ENCODE measurements around the gene REEP1.
"Not testable (repeated sequence)": the region's sequence is repeated elsewhere in the genome, so short reads cannot be mapped to it uniquely, and the experiment has no call there.

REEP1 gene

DNA sequence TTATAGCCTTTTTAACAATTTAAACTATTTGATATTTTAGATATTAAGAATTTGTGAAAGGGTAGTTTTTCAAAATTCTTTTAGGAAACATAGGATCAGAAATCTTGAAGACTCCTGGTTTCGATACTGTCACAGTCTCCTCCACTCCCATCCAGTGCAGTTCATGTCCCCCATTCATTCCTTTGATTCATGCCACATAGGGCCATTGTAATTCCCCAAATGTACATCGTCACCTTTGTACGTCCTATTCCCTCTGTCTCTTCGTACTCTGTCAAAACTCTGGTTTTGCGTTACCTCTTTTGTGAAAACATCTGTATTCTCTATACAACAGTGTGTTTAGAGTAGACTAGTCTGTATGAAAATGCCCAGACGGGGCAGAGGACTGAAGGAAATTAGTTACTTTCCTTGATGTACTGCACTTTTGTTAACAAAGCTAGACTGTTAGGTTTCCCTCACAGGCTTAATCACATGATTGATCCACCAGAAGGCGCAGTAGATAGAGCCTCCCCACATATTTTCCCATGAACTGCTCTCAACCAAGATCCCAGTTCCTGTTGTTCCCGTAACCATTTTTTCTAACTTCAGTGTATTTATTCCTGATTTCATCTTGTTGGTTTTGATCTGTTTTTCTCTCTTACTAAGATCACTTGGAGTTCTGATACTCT is 135.6 kb downstream of the REEP1 start:
- Histone ChIP-seq H3K36me3 (ENCODE audit: control insufficient read depth in 2 of 2, insufficient read depth in 1 of 2, low read length in 2 of 2) (peaks cover 4 to 19% of the 10 kb centered on the region in 2 experiments), H3K27ac (ENCODE audit: extremely low read depth, low read depth, low read length) (no peak overlapping the region), H3K9me3 (ENCODE audit: control insufficient read depth, insufficient read depth, low read depth, low read length) (no peaks in the 10 kb centered on the region), H3K4me3 (ENCODE audit: low read depth, low read length) (no peak overlapping the region), H3K4me1 (ENCODE audit: control insufficient read depth, insufficient read depth, low read length) (no peaks in the 10 kb centered on the region)
- TF ChIP-seq ZNF549 (tag by site-specific recombination; IDR thresholded peaks at IDR 0.05) = no peak
- TF ChIP-seq WT1 (tag by site-specific recombination; IDR thresholded peaks at IDR 0.05) = no peak
- TF ChIP-seq ZNF37A (tag by site-specific recombination; IDR thresholded peaks at IDR 0.05) = no peak
- TF ChIP-seq ZNF677 (tag by site-specific recombination; IDR thresholded peaks at IDR 0.05) = peak; percentile 76
- no peak for TF ChIP-seq ZNF354C (tag by site-specific recombination; IDR thresholded peaks at IDR 0.05; ENCODE audit: borderline replicate concordance, low read depth)
- CTCF ChIA-PET = interaction anchor here (1.0 to 2.6 kb wide), 3 partner anchors 19 to 166 kb away, joined by 3 to 15 read pairs (median 8); no protein-coding TSS in a partner anchor
- POLR2A ChIA-PET = no interaction called here

DNA sequence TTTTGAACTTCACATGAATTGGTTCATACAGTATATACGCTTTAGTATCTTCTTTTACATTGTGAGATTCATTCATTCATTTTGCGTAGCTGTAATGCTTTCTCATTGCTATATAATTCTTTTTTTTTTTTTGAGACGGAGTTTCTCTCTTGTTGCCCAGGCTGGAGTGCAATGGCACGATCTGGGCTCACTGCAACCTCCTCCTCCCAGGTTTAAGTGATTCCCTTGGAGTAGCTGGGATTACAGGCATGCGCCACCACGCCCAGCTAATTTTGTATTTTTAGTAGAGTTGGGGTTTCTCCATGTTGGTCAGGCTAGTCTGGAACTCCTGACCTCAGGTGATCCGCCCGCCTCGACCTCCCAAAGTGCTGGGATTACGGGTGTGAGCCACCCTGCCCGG is 136.9 kb downstream of the REEP1 start:
- peak overlapping the region; percentile 81; the same call in 1 of the 2 replicates for H3K4me3 ChIP-seq (ENCODE audit: low read depth, low read length)
- not testable (repeated sequence) for H3K36me3 ChIP-seq (ENCODE audit: control insufficient read depth in 2 of 2, insufficient read depth in 1 of 2, low read length in 2 of 2); H3K27ac ChIP-seq (ENCODE audit: extremely low read depth, low read depth, low read length); H3K9me3 ChIP-seq (ENCODE audit: control insufficient read depth, insufficient read depth, low read depth, low read length); H3K4me1 ChIP-seq (ENCODE audit: control insufficient read depth, insufficient read depth, low read length)
- peak; percentile 46; the same call in 1 of the 2 replicates for TF ChIP-seq ZBTB17 (tag by site-specific recombination; IDR thresholded peaks at IDR 0.05)
- TF ChIP-seq ZNF394 (tag by site-specific recombination; IDR thresholded peaks at IDR 0.05; ENCODE audit: borderline replicate concordance) = peak; percentile 66
- CTCF ChIA-PET = interaction anchor here (0.6 to 1.4 kb wide), 2 partner anchors 20 to 347 kb away, joined by 5 to 8 read pairs; no protein-coding TSS in a partner anchor
- POLR2A ChIA-PET = interaction anchor here (0.6 to 1.7 kb wide), 2 partner anchors 31 to 242 kb away, joined by 3 to 4 read pairs; no protein-coding TSS in a partner anchor

DNA sequence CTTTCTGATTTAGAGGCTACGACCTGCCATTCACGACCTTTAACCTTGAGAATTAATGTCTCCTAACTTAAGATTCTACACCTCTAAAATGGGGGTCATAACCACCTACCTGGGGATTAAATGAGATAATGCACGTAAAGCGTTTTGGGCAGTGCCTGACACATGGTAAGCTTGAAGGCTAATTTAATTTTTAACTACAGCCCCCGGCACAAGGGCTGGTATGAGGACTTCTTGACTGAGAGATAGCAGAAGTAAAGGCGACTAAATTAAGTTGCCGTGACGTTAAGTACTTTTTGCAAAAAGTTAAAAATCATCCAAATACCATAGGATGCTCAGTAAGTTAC is 137.6 kb downstream of the REEP1 start:
- ChIA-PET POLR2A (interaction anchor here (1.0 to 1.7 kb wide), 3 partner anchors 8 to 243 kb away, joined by 3 to 4 read pairs (median 4); partner anchors contain the start of gene KDM3A), CTCF (interaction anchor here (0.6 kb wide), 1 partner anchor 147 kb away, joined by 3 read pairs; no protein-coding TSS in a partner anchor)
- Histone ChIP-seq H3K36me3 (ENCODE audit: control insufficient read depth in 2 of 2, insufficient read depth in 1 of 2, low read length in 2 of 2) (peaks cover 0 to 3% of the 10 kb centered on the region in 2 experiments; a peak in 2 of 3 replicates), H3K4me1 (ENCODE audit: control insufficient read depth, insufficient read depth, low read length) (no peaks in the 10 kb centered on the region), H3K9me3 (ENCODE audit: control insufficient read depth, insufficient read depth, low read depth, low read length) (no peaks in the 10 kb centered on the region), H3K4me3 (ENCODE audit: low read depth, low read length) (peak overlapping the region; percentile 81), H3K27ac (ENCODE audit: extremely low read depth, low read depth, low read length) (peak overlapping the region; percentile 57)
- TF ChIP-seq ZNF777 (tag by site-specific recombination; IDR thresholded peaks at IDR 0.05; ENCODE audit: borderline replicate concordance) = no peak
- no peak for TF ChIP-seq ZNF621 (tag by site-specific recombination; IDR thresholded peaks at IDR 0.05)
- TF ChIP-seq, protein P1, sequence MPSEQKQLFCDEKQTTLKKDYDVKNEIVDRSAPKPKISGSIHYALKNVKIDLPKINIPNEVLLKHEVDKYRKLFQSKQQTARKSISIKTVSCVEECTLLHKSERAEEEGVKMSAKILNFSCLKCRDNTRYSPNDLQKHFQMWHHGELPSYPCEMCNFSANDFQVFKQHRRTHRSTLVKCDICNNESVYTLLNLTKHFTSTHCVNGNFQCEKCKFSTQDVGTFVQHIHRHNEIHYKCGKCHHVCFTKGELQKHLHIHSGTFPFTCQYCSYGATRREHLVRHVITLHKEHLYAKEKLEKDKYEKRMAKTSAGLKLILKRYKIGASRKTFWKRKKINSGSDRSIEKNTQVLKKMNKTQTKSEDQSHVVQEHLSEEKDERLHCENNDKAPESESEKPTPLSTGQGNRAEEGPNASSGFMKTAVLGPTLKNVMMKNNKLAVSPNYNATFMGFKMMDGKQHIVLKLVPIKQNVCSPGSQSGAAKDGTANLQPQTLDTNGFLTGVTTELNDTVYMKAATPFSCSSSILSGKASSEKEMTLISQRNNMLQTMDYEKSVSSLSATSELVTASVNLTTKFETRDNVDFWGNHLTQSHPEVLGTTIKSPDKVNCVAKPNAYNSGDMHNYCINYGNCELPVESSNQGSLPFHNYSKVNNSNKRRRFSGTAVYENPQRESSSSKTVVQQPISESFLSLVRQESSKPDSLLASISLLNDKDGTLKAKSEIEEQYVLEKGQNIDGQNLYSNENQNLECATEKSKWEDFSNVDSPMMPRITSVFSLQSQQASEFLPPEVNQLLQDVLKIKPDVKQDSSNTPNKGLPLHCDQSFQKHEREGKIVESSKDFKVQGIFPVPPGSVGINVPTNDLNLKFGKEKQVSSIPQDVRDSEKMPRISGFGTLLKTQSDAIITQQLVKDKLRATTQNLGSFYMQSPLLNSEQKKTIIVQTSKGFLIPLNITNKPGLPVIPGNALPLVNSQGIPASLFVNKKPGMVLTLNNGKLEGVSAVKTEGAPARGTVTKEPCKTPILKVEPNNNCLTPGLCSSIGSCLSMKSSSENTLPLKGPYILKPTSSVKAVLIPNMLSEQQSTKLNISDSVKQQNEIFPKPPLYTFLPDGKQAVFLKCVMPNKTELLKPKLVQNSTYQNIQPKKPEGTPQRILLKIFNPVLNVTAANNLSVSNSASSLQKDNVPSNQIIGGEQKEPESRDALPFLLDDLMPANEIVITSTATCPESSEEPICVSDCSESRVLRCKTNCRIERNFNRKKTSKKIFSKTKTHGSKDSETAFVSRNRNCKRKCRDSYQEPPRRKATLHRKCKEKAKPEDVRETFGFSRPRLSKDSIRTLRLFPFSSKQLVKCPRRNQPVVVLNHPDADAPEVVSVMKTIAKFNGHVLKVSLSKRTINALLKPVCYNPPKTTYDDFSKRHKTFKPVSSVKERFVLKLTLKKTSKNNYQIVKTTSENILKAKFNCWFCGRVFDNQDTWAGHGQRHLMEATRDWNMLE (tag by site-specific recombination; conservative IDR thresholded peaks at IDR 0.05; ENCODE audit: low read depth) = no peak
- TF ChIP-seq, protein P2, sequence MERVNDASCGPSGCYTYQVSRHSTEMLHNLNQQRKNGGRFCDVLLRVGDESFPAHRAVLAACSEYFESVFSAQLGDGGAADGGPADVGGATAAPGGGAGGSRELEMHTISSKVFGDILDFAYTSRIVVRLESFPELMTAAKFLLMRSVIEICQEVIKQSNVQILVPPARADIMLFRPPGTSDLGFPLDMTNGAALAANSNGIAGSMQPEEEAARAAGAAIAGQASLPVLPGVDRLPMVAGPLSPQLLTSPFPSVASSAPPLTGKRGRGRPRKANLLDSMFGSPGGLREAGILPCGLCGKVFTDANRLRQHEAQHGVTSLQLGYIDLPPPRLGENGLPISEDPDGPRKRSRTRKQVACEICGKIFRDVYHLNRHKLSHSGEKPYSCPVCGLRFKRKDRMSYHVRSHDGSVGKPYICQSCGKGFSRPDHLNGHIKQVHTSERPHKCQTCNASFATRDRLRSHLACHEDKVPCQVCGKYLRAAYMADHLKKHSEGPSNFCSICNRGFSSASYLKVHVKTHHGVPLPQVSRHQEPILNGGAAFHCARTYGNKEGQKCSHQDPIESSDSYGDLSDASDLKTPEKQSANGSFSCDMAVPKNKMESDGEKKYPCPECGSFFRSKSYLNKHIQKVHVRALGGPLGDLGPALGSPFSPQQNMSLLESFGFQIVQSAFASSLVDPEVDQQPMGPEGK (tag by site-specific recombination; IDR thresholded peaks at IDR 0.05) = 0 out of 2 replicates have a peak, but pooled peaks have one; percentile 10
- no peak for TF ChIP-seq TRIM28 (IDR thresholded peaks at IDR 0.05; ENCODE audit: borderline replicate concordance, low read length)
- no peak for TF ChIP-seq ZFP69B (tag by site-specific recombination; IDR thresholded peaks at IDR 0.05)
- TF ChIP-seq, protein P3, sequence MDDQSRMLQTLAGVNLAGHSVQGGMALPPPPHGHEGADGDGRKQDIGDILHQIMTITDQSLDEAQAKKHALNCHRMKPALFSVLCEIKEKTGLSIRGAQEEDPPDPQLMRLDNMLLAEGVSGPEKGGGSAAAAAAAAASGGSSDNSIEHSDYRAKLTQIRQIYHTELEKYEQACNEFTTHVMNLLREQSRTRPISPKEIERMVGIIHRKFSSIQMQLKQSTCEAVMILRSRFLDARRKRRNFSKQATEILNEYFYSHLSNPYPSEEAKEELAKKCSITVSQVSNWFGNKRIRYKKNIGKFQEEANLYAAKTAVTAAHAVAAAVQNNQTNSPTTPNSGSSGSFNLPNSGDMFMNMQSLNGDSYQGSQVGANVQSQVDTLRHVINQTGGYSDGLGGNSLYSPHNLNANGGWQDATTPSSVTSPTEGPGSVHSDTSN (CRISPR knock-in tag; IDR thresholded peaks at IDR 0.05) = no peak
- TF ChIP-seq, protein P4, sequence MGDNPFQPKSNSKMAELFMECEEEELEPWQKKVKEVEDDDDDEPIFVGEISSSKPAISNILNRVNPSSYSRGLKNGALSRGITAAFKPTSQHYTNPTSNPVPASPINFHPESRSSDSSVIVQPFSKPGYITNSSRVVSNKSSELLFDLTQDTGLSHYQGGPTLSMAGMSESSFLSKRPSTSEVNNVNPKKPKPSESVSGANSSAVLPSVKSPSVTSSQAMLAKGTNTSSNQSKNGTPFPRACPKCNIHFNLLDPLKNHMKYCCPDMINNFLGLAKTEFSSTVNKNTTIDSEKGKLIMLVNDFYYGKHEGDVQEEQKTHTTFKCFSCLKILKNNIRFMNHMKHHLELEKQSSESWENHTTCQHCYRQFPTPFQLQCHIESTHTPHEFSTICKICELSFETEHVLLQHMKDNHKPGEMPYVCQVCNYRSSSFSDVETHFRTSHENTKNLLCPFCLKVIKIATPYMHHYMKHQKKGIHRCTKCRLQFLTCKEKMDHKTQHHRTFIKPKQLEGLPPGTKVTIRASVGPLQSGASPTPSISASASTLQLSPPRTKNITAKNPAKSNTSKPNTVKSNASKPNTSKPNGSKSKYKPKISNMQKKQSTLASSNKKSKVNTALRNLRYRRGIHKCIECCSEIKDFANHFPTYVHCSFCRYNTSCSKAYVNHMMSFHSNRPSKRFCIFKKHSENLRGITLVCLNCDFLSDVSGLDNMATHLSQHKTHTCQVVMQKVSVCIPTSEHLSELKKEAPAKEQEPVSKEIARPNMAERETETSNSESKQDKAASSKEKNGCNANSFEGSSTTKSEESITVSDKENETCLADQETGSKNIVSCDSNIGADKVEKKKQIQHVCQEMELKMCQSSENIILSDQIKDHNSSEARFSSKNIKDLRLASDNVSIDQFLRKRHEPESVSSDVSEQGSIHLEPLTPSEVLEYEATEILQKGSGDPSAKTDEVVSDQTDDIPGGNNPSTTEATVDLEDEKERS (tag by site-specific recombination; IDR thresholded peaks at IDR 0.05) = no peak
- TF ChIP-seq GLIS2 (tag by site-specific recombination; IDR thresholded peaks at IDR 0.05) = no peak
- peak; percentile 93 for TF ChIP-seq ZNF664 (tag by site-specific recombination; IDR thresholded peaks at IDR 0.05)

Data from HEK293 (cell line).